Inflammatory macrophage treated with lipopolysaccharide for 4 hours (primary cell): ENCODE results near the gene E2F1.

ENCODE experiments used
- DNase-seq: peaks from one replicate; pipeline ENCODE4 v3.0.0-alpha.2; 2020

The E2F1 gene

DNA sequence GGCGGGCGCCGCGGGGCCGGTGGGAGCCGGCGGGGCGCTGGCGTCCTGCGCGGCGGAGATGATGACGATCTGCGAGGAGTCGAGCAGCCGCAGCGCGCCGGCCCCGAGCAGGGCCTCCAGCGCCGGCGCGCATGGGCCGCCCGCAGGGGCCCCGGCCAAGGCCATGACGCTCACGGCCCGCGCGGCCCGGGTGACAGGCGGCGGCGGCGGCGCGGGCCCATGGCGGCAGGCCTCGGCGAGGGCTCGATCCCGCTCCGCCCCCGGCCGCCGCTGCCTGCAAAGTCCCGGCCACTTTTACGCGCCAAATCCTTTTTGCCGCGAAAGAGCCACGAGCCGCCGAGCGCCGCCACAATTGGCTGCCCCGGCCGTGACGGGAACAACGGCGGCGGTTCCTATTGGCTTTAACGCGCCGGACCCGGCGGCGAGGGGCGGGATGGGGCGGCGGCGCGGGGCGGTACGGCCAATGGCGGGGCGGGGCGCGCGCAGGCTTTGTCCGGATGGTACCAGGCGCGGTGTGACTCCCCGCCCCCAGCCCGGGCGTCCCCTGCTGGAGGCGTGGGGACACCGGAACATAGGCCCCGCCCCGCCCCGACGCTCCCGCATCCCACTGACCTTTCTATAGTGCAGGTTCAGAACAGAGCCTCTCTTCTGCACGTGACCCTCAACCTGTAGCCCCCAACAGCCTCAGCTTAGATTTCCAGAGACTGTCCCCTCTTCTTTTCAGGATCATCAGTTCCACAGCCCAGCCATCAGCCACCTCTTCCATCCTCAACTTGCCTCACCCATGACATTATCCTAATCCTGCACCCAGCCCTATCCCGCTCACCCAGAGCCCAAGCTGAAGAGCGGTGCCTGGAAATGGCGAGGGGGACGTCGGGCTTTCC is at the start of gene E2F1:
Gene E2F1, minus strand, starts transcription at position 286 of the 884 bp plus-strand sequence. Its CDS starts 121 bp downstream, at position 165.
- DNase-seq = peak; percentile 94

GRCh38 chr20:33733654-33734576 is 47.7 kb upstream of the E2F1 start:
- peak; percentile 91 for DNase-seq

DNA sequence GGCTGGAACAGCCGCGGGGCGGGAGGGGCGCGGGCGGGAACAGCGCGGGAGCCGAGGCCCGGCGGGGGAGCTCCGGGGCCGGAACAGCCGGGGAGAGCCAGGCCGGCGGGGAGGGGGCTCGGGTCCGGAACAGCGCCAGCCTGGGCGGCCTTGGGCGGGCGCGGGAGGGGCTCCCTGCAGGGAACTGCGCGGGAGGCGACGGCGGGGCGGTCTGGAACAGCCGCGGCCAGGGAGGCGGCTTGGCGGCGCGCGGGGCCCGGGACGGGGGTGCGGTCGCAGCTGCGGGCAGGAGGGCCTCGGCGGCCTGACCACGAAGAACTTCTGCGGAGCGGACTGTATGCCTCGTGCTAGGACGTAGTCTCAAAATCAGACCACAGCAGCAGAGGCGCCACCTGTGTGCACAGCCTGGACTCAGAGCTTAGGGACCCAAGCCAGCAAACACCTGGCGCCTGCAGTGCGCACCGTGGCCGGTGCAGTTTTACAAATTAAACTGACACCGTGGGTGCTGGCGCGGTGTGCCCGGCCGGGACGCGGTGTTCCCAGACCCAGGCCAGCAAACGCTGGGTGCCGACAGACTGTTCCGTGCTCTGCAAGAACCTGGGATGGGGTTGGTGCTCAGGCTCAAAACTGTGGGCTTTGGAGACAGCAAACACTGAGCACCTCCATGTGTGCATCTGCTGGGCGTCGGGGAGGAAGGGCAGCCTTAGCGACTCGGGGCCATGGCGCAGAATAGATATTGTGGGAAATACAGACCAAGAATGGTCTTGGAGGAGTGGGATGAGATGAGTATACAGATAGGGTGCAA is 46.2 kb upstream of the E2F1 start:
- DNase-seq = no peak

GRCh38 chr20:33731693-33732165 is 45.5 kb upstream of the E2F1 start, which contains the start of gene ZNF341:
Gene ZNF341 (plus strand): TSS chr20:33731996. CDS start chr20:33732022, 26 bp downstream.
- peak; percentile 85 for DNase-seq

- DNase-seq = no peak
These were observed 44.9 kb upstream of the E2F1 start for GRCh38 chr20:33730946-33731692.

- DNase-seq = no peak
These were observed 42.9 kb upstream of the E2F1 start for GRCh38 chr20:33729101-33729500.

DNA sequence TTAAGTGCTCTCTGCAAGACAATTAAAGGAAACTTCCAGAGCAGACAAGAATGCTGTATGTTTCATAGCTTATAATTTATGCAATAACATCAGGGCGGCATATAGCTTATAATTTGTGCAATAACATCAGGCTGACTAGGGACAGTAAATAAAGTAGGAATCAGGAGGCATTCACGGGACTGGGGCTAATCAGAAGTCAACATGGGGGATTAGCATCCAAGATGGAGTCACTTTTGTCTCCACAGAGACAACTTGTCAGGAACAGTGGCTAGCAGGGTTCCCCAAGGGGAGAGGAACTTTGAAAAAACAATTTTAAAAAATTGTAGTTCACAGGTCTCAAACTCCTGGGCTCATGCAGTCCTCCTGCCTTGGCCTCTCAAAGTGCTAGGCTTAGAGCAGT is 42.3 kb upstream of the E2F1 start:
- no peak for DNase-seq

DNA sequence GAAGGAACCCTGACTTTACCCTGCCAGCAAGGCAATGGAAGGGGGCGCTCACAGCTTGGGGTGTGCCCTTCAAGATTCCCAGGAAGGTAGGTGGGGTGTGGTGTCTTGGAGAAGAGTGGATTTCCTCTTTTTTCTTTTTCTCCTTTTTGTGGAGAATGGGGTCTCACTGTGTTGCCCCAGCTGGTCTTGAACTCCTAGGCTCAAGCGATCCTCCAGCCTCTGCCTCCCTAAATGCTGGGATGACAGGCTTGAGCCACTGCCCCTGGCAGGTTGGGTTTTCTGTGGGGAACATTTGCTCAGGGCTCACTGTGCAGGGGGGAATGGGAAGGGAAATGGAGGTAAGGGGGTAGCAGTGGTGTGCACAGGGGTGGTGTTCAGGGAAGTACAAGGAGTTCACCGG is 41.6 kb upstream of the E2F1 start:
- DNase-seq = no peak

GRCh38 chr20:33727115-33727479 is 40.9 kb upstream of the E2F1 start:
- DNase-seq = no peak

DNA sequence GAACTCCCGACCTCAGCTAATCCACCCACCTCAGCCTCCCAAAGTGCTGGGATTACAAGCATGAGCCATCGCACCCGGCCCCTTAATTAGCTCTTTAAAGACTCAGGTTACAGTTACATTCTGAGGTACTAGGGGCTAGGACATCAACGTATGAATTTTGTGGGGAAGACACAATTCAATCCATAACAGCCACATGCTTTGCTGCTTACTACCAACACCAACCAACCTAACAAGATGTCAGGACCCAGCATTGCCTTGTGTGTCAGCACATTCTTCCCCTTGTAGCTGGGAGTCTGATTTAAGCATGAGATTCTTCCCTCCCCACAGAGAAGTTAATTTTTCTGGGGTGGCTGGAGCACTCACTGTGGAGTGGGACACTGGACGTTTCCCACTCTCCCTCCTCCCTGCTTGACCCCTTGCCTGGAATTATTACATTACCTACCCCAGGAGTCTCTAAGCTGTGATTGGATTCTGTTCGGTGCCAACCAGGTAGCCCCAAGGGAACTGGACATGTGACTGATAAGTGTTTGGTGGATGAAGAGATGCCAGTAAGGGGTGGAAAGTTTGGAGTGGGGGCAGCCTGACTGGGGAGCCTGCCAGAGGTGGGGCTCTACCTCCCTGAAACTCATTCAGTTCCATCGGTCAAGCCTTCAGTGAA is 39.6 kb upstream of the E2F1 start:
- no peak for DNase-seq

- DNase-seq = peak; percentile 61
These were observed 38.4 kb upstream of the E2F1 start for GRCh38 chr20:33724439-33725094.

- no peak for DNase-seq
These were observed 35.4 kb upstream of the E2F1 start for GRCh38 chr20:33721391-33722140.

GRCh38 chr20:33719989-33720709 is 34.0 kb upstream of the E2F1 start, which contains the start of gene PXMP4:
Gene PXMP4 (minus strand): TSS chr20:33720310. CDS start chr20:33720207, 103 bp downstream.
- peak; percentile 98 for DNase-seq

- DNase-seq = no peak
These were observed 33.2 kb upstream of the E2F1 start for GRCh38 chr20:33719277-33719988.

DNA sequence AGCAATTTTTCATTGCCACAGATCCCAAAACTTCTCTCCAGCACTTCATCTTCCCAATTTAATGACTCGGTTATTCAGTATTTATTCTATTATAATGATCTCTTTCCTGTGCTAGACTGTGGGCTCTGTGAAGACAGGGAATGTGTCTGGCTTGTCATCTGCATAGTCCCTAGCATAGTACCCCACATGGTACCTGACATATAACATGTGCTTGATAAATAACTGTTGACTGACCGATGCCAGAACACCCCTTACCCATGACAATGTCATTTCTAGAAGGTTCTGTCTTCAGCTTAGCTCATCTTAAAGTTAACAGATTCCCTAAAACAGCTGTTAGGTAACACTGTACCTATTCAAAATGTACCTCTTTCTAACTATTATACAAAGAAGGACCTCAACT is 30.3 kb upstream of the E2F1 start:
- DNase-seq = no peak

DNA sequence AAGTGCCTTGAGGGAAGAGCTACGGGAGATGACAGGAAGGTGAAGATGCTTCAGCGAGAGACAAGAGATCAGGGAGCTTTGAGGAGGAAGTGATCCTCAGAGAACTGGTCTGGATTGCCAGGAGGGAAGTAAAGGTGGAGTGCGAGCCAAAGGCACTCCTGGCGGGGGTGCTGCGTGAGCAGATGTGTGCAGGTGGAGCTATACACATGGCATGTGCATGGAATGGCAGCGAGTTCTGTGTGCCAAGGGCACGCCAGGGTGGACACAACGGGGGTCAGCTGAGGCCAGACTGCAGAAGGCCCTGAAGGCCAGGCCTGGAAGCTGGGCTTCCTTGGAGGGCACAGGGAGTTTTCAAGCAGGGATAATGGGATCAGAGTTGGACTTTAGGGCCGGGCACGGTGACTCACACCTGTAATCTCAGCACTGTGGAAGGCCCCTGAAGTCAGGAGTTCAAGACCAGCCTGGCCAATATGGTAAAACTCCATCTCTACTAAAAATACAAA is 27.7 kb upstream of the E2F1 start:
- DNase-seq = no peak

GRCh38 chr20:33711446-33711738 is 25.2 kb upstream of the E2F1 start:
- DNase-seq = no peak

DNA sequence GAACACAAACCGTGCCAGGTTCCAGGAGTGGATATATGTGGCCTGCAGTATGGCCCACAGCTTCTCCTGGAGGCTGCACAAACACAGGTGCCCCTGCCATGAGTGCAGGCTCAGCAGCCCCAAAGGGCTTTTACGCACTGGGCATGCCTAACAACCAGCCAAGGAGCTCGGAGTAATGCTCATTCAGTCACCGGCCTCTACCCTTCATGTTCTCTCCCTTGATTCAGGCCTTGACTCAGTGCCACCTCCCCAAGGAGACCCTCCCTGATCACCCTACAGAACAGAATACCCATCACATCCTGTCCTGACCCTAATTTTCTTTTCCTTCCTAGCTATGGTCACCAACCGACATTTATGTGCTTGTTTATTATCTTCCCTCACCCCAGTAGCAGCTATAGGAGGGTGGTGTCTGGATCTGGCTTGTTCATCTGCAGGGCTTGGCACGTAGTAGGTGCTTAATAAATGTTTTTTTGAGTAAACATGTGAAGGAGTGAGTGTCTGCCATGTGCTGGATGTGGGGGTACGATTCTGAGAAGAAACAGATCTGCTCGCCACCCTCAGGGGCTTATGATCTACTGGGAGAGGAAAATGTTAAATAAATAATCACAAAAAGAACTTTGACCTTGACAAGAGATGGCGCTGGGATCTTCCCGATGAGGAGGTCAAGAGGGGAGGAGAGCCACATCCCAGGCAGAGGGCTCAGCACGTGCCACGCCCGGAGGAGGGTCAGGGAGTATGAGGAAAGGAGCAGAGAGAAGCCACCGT is 24.7 kb upstream of the E2F1 start:
- DNase-seq = no peak
